Heart left ventricle (tissue), 13 donors: ENCODE results near the gene TOX2.

Experiments
- POLR2A ChIP-seq, 2 donors: fragments of 450-650 bp; IDR thresholded peaks; one replicate each; pipeline ENCODE4 v1.6.1; 2017; ENCODE audit warnings: antibody characterized with exemption in 2 of 2, mild to moderate bottlenecking in 2 of 2, moderate library complexity in 2 of 2
- TF ChIP-seq, protein P1 (sequence below), 12 donors: fragments of 200-600 bp; sonication (generic) in 4 of 12; IDR thresholded peaks; one replicate each; pipeline versions ENCODE4 v1.5.0 to v1.8.0; 2018 to 2022; ENCODE audit warnings: antibody characterized with exemption in 12 of 12, mild to moderate bottlenecking in 5 of 12
- donor health status: ischemic (EF 13 %, LVEDD 7.1; RV severe dilation, severe dysfunction).
- donor health status: DM: no; HTN: yes; CAD: no.
- donor health status: DM: no; HTN: no; CAD: no.
- donor health status: ischemic (EF 25% LVEDD 6.9; RV normal size, moderate dysfunction).
- donor health status: ischemic (EF 25% LVEDD 5.7; RV mildly dilated, moderate dysfunction).
- donor health status: ischemic (EF 35%, LVEDD 5.7; RV mildly dilated, moderate dysfunction).
- donor health status: nonischemic (EF 11% LVEDD 7.7; RV severe dilation, severe dysfunction).
- donor health status: DM: yes; HTN: yes; CAD: no.
- donor health status: PGD.
- donor health status: ischemic (EF 29% LVEDD 5.4; RV normal size, mild dysfunction).
- donor health status: nonischemic (EF 23%, LVEDD 6.1; RV moderate dilation, normal function).

DNA sequence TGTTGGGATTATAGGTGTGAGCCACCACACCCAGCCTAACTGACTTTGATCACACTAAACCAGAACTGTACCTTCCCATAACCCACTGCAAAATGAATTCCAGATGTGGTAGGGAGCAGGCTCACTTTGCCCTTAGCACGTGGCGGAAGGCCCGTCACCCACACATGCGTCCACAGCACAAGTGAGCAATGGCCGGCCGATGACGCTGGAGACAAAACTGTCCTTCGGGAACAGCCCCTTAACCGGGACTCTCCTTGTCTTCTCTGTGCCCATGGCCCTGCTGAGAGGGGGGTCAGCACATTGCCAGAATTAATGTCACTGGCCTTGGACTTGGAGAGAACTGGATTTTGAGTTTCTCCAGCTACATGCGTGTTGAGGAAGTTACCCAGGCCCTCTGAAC is 107.2 kb downstream of the TOX2 start:
- TF ChIP-seq, protein P1, sequence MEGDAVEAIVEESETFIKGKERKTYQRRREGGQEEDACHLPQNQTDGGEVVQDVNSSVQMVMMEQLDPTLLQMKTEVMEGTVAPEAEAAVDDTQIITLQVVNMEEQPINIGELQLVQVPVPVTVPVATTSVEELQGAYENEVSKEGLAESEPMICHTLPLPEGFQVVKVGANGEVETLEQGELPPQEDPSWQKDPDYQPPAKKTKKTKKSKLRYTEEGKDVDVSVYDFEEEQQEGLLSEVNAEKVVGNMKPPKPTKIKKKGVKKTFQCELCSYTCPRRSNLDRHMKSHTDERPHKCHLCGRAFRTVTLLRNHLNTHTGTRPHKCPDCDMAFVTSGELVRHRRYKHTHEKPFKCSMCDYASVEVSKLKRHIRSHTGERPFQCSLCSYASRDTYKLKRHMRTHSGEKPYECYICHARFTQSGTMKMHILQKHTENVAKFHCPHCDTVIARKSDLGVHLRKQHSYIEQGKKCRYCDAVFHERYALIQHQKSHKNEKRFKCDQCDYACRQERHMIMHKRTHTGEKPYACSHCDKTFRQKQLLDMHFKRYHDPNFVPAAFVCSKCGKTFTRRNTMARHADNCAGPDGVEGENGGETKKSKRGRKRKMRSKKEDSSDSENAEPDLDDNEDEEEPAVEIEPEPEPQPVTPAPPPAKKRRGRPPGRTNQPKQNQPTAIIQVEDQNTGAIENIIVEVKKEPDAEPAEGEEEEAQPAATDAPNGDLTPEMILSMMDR (IDR thresholded peaks at IDR 0.05): no peak
- TF ChIP-seq POLR2A (IDR thresholded peaks at IDR 0.05): no peak
